ENCODE measurements around the gene RAB5B.

DNA sequence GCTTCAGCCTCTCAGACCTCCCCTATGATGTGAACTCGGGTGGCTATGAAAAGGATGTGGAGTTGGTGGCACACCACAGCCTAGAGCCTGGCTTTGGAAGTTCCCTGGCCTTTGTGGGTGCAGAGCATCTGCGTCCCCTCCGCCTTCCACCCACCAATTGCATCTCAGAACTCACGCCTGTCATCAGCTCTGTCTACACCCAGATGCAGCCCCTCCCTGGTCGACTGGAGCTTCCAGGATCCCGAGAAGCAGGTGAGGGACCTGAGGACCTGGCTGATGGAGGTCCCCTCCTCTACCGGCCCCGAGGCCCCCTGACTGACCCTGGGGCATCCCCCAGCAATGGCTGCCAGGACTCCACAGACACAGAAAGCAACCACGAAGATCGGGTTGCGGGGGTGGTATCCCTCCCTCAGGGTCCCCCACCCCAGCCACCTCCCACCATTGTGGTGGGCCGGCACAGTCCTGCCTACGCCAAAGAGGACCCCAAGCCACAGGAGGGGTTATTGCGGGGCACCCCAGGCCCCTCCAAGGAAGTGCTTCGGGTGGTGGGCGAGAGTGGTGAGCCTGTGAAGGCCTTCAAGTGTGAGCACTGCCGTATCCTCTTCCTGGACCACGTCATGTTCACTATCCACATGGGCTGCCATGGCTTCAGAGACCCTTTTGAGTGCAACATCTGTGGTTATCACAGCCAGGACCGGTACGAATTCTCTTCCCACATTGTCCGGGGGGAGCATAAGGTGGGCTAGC is 60.9 kb downstream of the RAB5B start:
- TF ChIP-seq CTCF (IDR thresholded peaks at IDR 0.05): no peak
- no peak for TF ChIP-seq EP300 (IDR thresholded peaks at IDR 0.05)
- TF ChIP-seq POLR2A (IDR thresholded peaks at IDR 0.05): no peak

All from ovary (tissue), 3 donors.